ENCODE results near the gene GIPC1. TPM values are rescaled to one million over a fixed set of nuclear protein-coding genes. Genes with fewer than 3 reads are reported as not detected.
A peak's percentile ranks its signal among the peaks of the same experiment; 100 is the strongest.

Gene GIPC1
- total and polyA plus RNA-seq, 9 of the 15 experiments (the other 6 are each of a cell fraction or from before 2014, with no cell fraction given), result 0.49 to 54.7 (median 24.8) TPM

DNA sequence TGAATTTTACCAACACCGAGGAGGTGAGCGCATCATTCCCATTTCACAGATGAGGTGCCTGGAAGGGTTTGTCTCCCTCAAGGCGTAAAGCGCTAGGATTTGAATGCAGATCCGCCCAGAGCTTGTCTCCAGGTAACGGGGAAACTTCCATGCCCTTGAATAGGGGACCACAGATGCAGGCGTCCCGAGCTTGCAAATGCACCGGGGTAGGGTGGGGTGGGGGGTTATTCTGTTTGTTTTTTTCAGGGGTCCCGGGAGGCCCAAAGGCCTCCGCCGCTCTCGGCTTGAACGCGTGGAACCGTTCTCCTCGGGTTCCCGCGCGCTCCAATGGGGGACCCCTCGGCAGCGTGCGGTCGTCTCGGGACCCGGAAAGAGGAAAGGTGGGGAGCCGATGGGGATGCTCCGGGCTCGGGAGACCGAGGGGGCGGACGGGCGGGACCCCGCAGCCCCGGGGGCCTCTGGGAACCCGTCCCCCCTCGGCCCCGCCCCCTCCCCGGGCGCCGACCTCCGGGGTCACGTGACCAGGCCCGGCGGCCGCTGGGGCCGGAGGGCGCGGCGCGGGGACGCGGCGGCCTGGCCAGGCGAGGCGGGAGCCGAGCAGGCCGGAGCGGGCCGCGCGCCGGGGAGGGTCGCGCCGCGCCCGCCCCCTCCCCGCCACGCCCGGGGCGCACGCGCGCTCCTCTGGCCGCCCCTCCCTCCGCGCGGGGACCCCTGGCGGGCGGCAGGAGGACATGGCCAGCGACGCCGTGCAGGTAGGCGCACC is 63.0 kb downstream of the GIPC1 start, which contains the start of gene PKN1 (continued):
- TF ChIP-seq POLR2G (IDR thresholded peaks at IDR 0.05; ENCODE audit: low read depth, low read length) (peak; percentile 79), E2F6 (IDR thresholded peaks at IDR 0.05; ENCODE audit: borderline replicate concordance in 1 of 2, extremely low read depth in 1 of 2, insufficient read depth in 1 of 2, insufficient read length in 1 of 2, low read depth in 1 of 2, low read length in 1 of 2, poor library complexity in 1 of 2, severe bottlenecking in 1 of 2) (peak; percentile 59 to 84), ZNF143 (CRISPR knock-in tag; IDR thresholded peaks at IDR 0.05) (peak; percentile 51; the same call in 1 of the 2 replicates), LEF1 (IDR thresholded peaks at IDR 0.05) (no peak), KHSRP (IDR thresholded peaks at IDR 0.05) (no peak), RAD51 (IDR thresholded peaks at IDR 0.05; ENCODE audit: borderline replicate concordance, low read depth) (peak; percentile 81), ZBTB7A (IDR thresholded peaks at IDR 0.05; ENCODE audit: borderline replicate concordance, control insufficient read depth, low read depth, low read length) (peak; percentile 93), KDM1A (IDR thresholded peaks at IDR 0.05) (peak; percentile 20 to 54; a peak in 3 of 4 replicates), L3MBTL2 (IDR thresholded peaks at IDR 0.05) (peak; percentile 54), USF1 (CRISPR knock-in tag; IDR thresholded peaks at IDR 0.05) (peak; percentile 18; the same call in 1 of the 2 replicates), BCOR (IDR thresholded peaks at IDR 0.05) (peak; percentile 89)
- TF ChIP-seq, protein P1, sequence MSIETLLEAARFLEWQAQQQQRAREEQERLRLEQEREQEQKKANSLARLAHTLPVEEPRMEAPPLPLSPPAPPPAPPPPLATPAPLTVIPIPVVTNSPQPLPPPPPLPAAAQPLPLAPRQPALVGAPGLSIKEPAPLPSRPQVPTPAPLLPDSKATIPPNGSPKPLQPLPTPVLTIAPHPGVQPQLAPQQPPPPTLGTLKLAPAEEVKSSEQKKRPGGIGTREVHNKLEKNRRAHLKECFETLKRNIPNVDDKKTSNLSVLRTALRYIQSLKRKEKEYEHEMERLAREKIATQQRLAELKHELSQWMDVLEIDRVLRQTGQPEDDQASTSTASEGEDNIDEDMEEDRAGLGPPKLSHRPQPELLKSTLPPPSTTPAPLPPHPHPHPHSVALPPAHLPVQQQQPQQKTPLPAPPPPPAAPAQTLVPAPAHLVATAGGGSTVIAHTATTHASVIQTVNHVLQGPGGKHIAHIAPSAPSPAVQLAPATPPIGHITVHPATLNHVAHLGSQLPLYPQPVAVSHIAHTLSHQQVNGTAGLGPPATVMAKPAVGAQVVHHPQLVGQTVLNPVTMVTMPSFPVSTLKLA (conservative IDR thresholded peaks at IDR 0.05), result peak in 1 of 2 experiments; percentile 23; a peak in 1 of 4 replicates

Data from K562 (cell line).